HepG2 (cell line): ENCODE measurements around the gene C4orf46. TPM values are rescaled to one million over a fixed set of nuclear protein-coding genes. Genes with fewer than 3 reads are reported as not detected.

Source experiments
- ARID2 ChIP-seq: sonication (generic); formaldehyde crosslinking; IDR thresholded peaks from 2 replicates; pipeline ENCODE4 v1.8.1; 2022; ENCODE audit warnings: mild to moderate bottlenecking, missing genetic modification reagents, borderline replicate concordance
- ATF3 ChIP-seq: sonication (generic); formaldehyde crosslinking; IDR thresholded peaks from 2 replicates; pipeline ENCODE4 v1.4.0; 2020; ENCODE audit warnings: missing genetic modification reagents
- ATF5 ChIP-seq: sonication (generic); formaldehyde crosslinking; IDR thresholded peaks from 2 replicates; pipeline ENCODE4 v1.4.0; 2020; ENCODE audit warnings: mild to moderate bottlenecking, low read depth, missing genetic modification reagents
- CEBPB ChIP-seq: IDR thresholded peaks from 2 replicates; pipeline ENCODE4 v1.6.1; 2011; ENCODE audit warnings: low read depth, low read length, improper control_type of control experiment, borderline replicate concordance
- FLYWCH1 ChIP-seq: sonication (generic); formaldehyde crosslinking; IDR thresholded peaks from 2 replicates; pipeline ENCODE4 v1.8.1; 2023; ENCODE audit warnings: mild to moderate bottlenecking, missing genetic modification reagents
- GPBP1L1 ChIP-seq: sonication (generic); formaldehyde crosslinking; IDR thresholded peaks from 2 replicates; pipeline ENCODE4 v1.5.0; 2020; ENCODE audit warnings: mild to moderate bottlenecking, missing genetic modification reagents
- HMG20A ChIP-seq: IDR thresholded peaks from 2 replicates; pipeline ENCODE4 v1.6.1; 2016; ENCODE audit warnings: borderline replicate concordance
- RFX1 ChIP-seq: fragments of 450-650 bp; IDR thresholded peaks from 2 replicates; pipeline ENCODE4 v1.6.1; 2017
- SIN3A ChIP-seq: IDR thresholded peaks from 2 replicates; pipeline ENCODE4 v1.6.1; 2011; ENCODE audit warnings: low read depth, mild to moderate bottlenecking, control low read depth, low read length, borderline replicate concordance
- SNAPC4 ChIP-seq: sonication (generic); formaldehyde crosslinking; IDR thresholded peaks from 2 replicates; pipeline ENCODE4 v1.4.0; 2020; ENCODE audit warnings: mild to moderate bottlenecking, missing genetic modification reagents
- SP1 ChIP-seq, 2 experiments: fragments of 450-650 bp in 1 of 2; sonication (generic) in 1 of 2; formaldehyde crosslinking in 1 of 2; IDR thresholded peaks; 2 replicates each; pipeline versions ENCODE4 v1.4.0 to v1.6.1; 2016 to 2020; ENCODE audit warnings: missing genetic modification reagents in 1 of 2
- ZIK1 ChIP-seq: sonication (generic); formaldehyde crosslinking; IDR thresholded peaks from 2 replicates; pipeline ENCODE4 v1.5.0; 2020; ENCODE audit warnings: mild to moderate bottlenecking, low read depth, missing genetic modification reagents, borderline replicate concordance
- ZNF121 ChIP-seq: sonication (generic); formaldehyde crosslinking; IDR thresholded peaks from 2 replicates; pipeline ENCODE4 v1.5.0; 2020; ENCODE audit warnings: mild to moderate bottlenecking, missing genetic modification reagents
- ZNF510 ChIP-seq: sonication (generic); formaldehyde crosslinking; IDR thresholded peaks from 2 replicates; pipeline ENCODE4 v1.4.0; 2020; ENCODE audit warnings: low read depth, mild to moderate bottlenecking, missing genetic modification reagents
- ZNF746 ChIP-seq: sonication (generic); formaldehyde crosslinking; IDR thresholded peaks from 2 replicates; pipeline ENCODE4 v1.8.0; 2022; ENCODE audit warnings: mild to moderate bottlenecking, missing genetic modification reagents
- ZNF781 ChIP-seq: sonication (generic); formaldehyde crosslinking; IDR thresholded peaks from 2 replicates; pipeline ENCODE4 v1.5.1; 2020; ENCODE audit warnings: borderline replicate concordance, mild to moderate bottlenecking, missing genetic modification reagents; ENCODE audit errors: not compliant biosample characterization
- polyA plus RNA-seq, 8 experiments: library from polyadenylated mRNA; depleted of rRNA in 3 of 8; stranded (reverse) in 7 of 8; unstranded in 1 of 8; fragments of >200 nt; fragmentation: Illumina TruSeq in 4 of 8; extraction: Trizol in 4 of 8; gene quantifications; 2 replicates each; pipeline versions ENCODE4 v1.2.1 to v1.2.3, GENCODE V29; 2011 to 2016; ENCODE audit warnings: low read depth in 4 of 8, missing spikeins in 1 of 8, mixed read lengths in 1 of 8; ENCODE audit not compliant: insufficient read depth in 1 of 8
- total RNA-seq, 5 experiments: library from RNA; depleted of rRNA; stranded (reverse); fragments of >200 nt; fragmentation: Illumina TruSeq; extraction: Trizol; gene quantifications; 2 replicates each; pipeline ENCODE4 v1.2.3, GENCODE V29; 2016; ENCODE audit warnings: low read depth in 1 of 5
- TF ChIP-seq, protein P1 (sequence below): sonication (generic); formaldehyde crosslinking; IDR thresholded peaks from 2 replicates; pipeline ENCODE4 v1.8.0; 2023; ENCODE audit warnings: mild to moderate bottlenecking, missing genetic modification reagents
- TF ChIP-seq, protein P2 (sequence below): sonication (generic); formaldehyde crosslinking; IDR thresholded peaks from 2 replicates; pipeline ENCODE4 v1.8.0; 2022; ENCODE audit warnings: missing genetic modification reagents, low read depth, mild to moderate bottlenecking, borderline replicate concordance
- TF ChIP-seq, protein P3 (sequence below): sonication (generic); formaldehyde crosslinking; IDR thresholded peaks from 2 replicates; pipeline ENCODE4 v1.4.0; 2020; ENCODE audit warnings: missing genetic modification reagents

Gene C4orf46
- total and polyA plus RNA-seq, 2 of the 13 experiments (the other 11 are each of a cell fraction or from before 2014, with no cell fraction given): 8.5 to 10.4 TPM

DNA sequence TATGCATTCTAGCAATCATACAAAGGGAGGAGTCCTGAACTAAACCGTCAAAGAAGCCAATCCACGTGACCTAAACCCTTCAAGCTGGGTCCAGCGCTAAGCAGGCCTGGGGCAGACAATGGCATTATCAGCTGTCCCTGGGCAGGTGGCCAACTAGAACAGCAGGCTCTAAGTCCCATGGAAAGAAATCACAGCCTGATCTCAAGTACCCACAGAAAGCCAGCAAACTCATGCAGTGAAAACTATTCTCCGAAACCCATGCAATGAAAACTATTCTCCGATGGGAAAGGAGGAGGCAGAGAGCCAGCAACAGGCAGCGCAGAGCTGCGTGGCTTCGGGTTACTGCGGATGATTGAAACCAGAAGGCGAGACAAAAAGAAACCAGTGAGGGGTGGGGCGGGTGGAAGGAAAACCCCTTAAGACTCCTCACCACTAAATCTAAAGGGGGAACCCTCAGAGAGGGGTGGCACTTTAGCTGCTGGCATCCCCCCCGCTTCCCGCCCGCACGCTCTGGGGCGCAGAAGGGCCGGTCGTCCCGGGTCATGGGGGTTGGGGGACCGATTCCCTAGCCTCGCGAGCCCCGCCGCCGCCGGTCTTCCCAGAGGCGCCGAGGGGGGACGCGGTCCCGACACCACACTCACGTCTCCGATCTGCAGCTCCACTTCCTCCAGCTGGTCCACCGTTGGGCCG is 567 bp downstream of the C4orf46 start (continued):
- TF ChIP-seq ZNF781: no peak
- TF ChIP-seq, protein P1, sequence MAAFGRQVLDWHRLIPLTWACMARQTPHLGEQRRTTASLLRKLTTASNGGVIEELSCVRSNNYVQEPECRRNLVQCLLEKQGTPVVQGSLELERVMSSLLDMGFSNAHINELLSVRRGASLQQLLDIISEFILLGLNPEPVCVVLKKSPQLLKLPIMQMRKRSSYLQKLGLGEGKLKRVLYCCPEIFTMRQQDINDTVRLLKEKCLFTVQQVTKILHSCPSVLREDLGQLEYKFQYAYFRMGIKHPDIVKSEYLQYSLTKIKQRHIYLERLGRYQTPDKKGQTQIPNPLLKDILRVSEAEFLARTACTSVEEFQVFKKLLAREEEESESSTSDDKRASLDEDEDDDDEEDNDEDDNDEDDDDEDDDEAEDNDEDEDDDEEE (CRISPR knock-in tag): peak; percentile 55; the same call in 1 of the 2 replicates
- no peak for TF ChIP-seq SNAPC4 (CRISPR knock-in tag)
- no peak for TF ChIP-seq ARID2 (CRISPR knock-in tag)
- TF ChIP-seq GPBP1L1 (CRISPR knock-in tag): no peak
- TF ChIP-seq SP1 (IDR thresholded peaks at IDR 0.05): no peak
- TF ChIP-seq SP1 (CRISPR knock-in tag; IDR thresholded peaks at IDR 0.05): no peak
- TF ChIP-seq CEBPB: no peak
- TF ChIP-seq ATF3 (CRISPR knock-in tag): no peak
- TF ChIP-seq RFX1: no peak
- peak; percentile 62; the same call in 1 of the 2 replicates for TF ChIP-seq ZNF510 (CRISPR knock-in tag)
- 0 out of 2 replicates have a peak, but pooled peaks have one; percentile 74 for TF ChIP-seq ATF5
- no peak for TF ChIP-seq FLYWCH1 (CRISPR knock-in tag)
- TF ChIP-seq, protein P2, sequence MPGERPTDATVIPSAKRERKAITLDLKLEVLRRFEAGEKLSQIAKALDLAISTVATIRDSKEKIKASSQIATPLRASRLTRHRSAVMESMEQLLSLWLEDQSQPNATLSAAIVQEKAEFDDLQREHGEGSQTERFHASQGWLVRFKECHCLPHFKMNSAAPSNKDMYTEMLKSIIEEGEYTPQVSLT (CRISPR knock-in tag): 0 out of 2 replicates have a peak, but pooled peaks have one; percentile 20
- TF ChIP-seq HMG20A: no peak
- TF ChIP-seq SIN3A: 0 out of 2 replicates have a peak, but pooled peaks have one; percentile 37
- TF ChIP-seq, protein P3, sequence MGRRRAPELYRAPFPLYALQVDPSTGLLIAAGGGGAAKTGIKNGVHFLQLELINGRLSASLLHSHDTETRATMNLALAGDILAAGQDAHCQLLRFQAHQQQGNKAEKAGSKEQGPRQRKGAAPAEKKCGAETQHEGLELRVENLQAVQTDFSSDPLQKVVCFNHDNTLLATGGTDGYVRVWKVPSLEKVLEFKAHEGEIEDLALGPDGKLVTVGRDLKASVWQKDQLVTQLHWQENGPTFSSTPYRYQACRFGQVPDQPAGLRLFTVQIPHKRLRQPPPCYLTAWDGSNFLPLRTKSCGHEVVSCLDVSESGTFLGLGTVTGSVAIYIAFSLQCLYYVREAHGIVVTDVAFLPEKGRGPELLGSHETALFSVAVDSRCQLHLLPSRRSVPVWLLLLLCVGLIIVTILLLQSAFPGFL: no peak
- no peak for TF ChIP-seq ZIK1 (CRISPR knock-in tag)
- no peak for TF ChIP-seq ZNF121
- TF ChIP-seq ZNF746 (CRISPR knock-in tag): no peak
